NCI-H1417 (cell line): ENCODE results near the gene PARP6.
"Not testable (repeated sequence)": the region's sequence is repeated elsewhere in the genome, so short reads cannot be mapped to it uniquely, and the experiment has no call there.

ENCODE experiments used
- DNase-seq, 3 experiments: peaks; one replicate each; lab custom pipeline; 2025; lab: John Stamatoyannopoulos, UW

The PARP6 gene

GRCh38 chr15:72281713-72282112 is 9.4 kb upstream of the PARP6 start:
- DNase-seq = no peak

- DNase-seq = no peak
Measured at GRCh38 chr15:72280751-72281150, 8.4 kb upstream of the PARP6 start.

- DNase-seq = no peak
Measured at GRCh38 chr15:72278737-72279136, 6.4 kb upstream of the PARP6 start.

GRCh38 chr15:72276326-72276700 is 4.0 kb upstream of the PARP6 start:
- DNase-seq = no peak

- not testable (repeated sequence) for DNase-seq
Measured at GRCh38 chr15:72275635-72276325, 3.4 kb upstream of the PARP6 start.

GRCh38 chr15:72272997-72273352 is 621 bp upstream of the PARP6 start:
- DNase-seq = no peak

- peak in 2 of 3 experiments; percentile 61 to 71 for DNase-seq
Measured at GRCh38 chr15:72271895-72272212, 500 bp downstream of the PARP6 start.

GRCh38 chr15:72271221-72271620 is 1.1 kb downstream of the PARP6 start:
- DNase-seq = no peak

GRCh38 chr15:72269739-72270138 is 2.6 kb downstream of the PARP6 start:
- DNase-seq = no peak

- no peak for DNase-seq
Measured at GRCh38 chr15:72265031-72265430, 7.3 kb downstream of the PARP6 start.

GRCh38 chr15:72252663-72253299 is 19.6 kb downstream of the PARP6 start:
- no peak for DNase-seq

- DNase-seq = no peak
Measured at GRCh38 chr15:72249142-72249810, 23.1 kb downstream of the PARP6 start.

- no peak for DNase-seq
Measured at GRCh38 chr15:72248514-72248913, 23.8 kb downstream of the PARP6 start.

GRCh38 chr15:72242775-72243370 is 29.5 kb downstream of the PARP6 start:
- no peak for DNase-seq

GRCh38 chr15:72239652-72240051 is 32.7 kb downstream of the PARP6 start:
- DNase-seq = no peak

- no peak for DNase-seq
Measured at GRCh38 chr15:72238586-72238985, 33.8 kb downstream of the PARP6 start.

- DNase-seq = no peak
Measured at GRCh38 chr15:72237853-72238224, 34.5 kb downstream of the PARP6 start.

GRCh38 chr15:72237029-72237852 is 35.1 kb downstream of the PARP6 start:
- no peak for DNase-seq

- DNase-seq = no peak
Measured at GRCh38 chr15:72236381-72237003, 35.9 kb downstream of the PARP6 start.

- DNase-seq = no peak
Measured at GRCh38 chr15:72235298-72235697, 37.1 kb downstream of the PARP6 start.

- DNase-seq = no peak
Measured at GRCh38 chr15:72233769-72234168, 38.6 kb downstream of the PARP6 start.
